Endothelial cell of umbilical vein (primary cell): ENCODE results near the gene TP73.

ENCODE experiments used
- CTCF ChIP-seq, 2 donors: IDR thresholded peaks; 1 replicate in 1 of 2; 2 replicates in 1 of 2; pipeline ENCODE4 v1.5.1; 2011; ENCODE audit warnings: low read length in 2 of 2, mild to moderate bottlenecking in 2 of 2, moderate library complexity in 2 of 2, control low read depth in 1 of 2, inconsistent platforms in 1 of 2, low read depth in 1 of 2; ENCODE audit not compliant: insufficient read depth in 1 of 2; ENCODE audit errors: extremely low read depth in 1 of 2
- EZH2 ChIP-seq: IDR thresholded peaks from 2 replicates; pipeline ENCODE4 v1.6.1; 2012; ENCODE audit warnings: borderline replicate concordance, low read depth, mild to moderate bottlenecking, moderate library complexity, low read length, inconsistent platforms; ENCODE audit not compliant: severe bottlenecking
- POLR2A ChIP-seq: IDR thresholded peaks from 2 replicates; pipeline ENCODE4 v1.6.1; 2012; ENCODE audit warnings: low read depth, mild to moderate bottlenecking, control low read depth, low read length
- POLR2AphosphoS5 ChIP-seq: IDR thresholded peaks from 2 replicates; pipeline ENCODE4 v1.6.1; 2012; ENCODE audit warnings: low read depth, mild to moderate bottlenecking, control low read depth, low read length, moderate library complexity; ENCODE audit not compliant: insufficient read depth

- TF ChIP-seq CTCF (IDR thresholded peaks at IDR 0.05; ENCODE audit: extremely low read depth in 1 of 2, insufficient read depth in 1 of 2, low read depth in 1 of 2, low read length in 2 of 2) (no peak), POLR2A (no peak), POLR2AphosphoS5 (no peak), EZH2 (no peak)
Observed at GRCh38 chr1:3638027-3638426, 14.3 kb upstream of the TP73 start.
